HG03175 (cell line): Measurements from ENCODE around the gene SULT1B1.

Source experiments
- ATAC-seq: cut with Tn5 transposase; IDR thresholded peaks from one replicate; pipeline ENCODE4 v1.9.1; 2021; ENCODE audit warnings: mild to moderate bottlenecking, moderate library complexity; ENCODE audit not compliant: unreplicated experiment

Gene SULT1B1

DNA sequence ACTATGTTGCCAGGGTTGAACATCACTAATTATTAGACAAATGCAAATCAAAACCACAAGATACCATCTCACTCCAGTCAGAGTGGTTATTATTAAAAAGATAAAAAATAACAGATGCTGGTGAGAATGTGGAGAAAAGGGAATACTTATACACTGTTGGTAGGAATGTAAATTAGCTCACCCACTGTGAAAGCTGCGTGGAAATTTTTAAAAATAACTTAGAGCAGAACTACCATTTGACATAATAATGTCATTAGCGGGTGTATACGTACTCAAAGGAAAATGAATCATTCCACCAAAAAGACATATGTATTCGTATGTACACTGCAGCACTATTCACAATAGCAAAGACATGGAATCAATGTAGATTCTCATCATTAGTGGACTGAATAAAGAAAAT, 58.7 kb downstream of the SULT1B1 start:
- ATAC-seq, result no peak

DNA sequence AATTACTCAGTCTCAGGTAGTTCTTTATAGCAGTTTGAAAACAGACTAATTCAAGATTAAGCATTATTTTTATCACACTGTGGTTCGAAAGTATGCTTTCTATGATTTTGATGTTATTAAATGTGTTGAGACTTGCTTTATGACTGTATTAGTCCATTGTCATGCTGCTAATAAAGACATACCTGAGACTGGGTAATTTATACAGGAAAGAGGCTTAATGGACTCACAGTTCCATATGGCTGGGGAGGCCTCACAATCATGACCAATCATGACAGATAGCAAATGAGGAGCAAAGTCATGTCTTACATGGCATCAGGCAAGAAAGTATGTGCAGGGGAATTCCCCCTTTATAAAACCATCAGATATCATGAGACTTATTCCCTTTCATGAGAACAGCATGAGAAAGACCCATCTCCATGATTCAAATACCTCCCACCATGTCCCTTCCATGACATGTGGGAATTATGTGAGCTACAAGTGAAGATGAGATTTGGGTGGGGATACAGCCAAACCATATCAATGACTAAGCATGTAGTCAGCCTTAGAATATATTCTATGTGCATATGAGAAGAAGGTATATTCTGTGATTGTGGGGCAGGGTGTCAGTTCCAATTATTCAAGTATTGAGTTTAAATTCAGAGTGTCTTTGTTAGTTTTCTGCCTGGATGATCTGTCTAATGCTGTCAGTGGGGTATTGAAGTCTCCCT, 62.7 kb downstream of the SULT1B1 start:
- no peak for ATAC-seq

DNA sequence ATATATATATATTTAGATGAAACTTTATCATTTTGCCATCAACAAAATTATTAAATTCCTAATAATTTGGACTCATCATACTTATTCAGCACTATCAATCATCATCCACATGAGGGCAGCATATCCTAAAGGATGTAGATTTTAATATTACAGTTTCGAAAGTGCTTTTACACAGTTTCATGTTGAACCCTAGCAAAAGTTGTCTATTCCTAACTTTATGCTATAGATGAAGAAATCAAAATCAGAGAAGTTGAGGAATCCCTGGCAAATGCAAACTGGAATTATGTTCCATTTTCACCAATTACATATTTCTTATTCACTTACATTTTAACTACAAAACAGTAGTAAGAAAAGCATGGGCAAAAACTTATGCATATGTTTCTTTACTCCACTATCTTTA, 70.8 kb downstream of the SULT1B1 start:
- no peak for ATAC-seq

DNA sequence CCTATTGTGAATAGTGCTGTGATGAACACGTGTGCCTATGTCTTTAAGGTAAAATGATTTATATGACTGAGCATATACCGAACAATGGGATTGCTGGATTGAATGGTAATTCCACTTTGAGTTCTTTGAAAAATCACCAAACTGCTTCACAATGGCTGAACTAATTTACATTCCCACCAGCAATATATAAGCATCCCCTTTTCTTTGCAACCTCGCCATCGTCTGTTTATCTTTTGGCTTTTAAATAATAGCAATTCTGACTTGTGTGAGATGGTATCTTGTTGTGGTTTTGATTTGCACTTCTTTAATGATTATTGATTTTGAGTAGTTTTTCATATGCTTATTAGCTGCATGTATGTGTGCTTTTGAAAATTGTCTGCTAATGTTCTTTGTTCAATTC, 75.6 kb downstream of the SULT1B1 start:
- no peak for ATAC-seq
